Stimulated activated memory B cell treated with anti-CD40 and anti-IgM and Interleukin-4, amounts not matched to agents 10 μg/mL and 1 μg/mL and 100 μg/mL, for 72 hours (primary cell): ENCODE measurements around the gene NIM1K.
"Not testable (repeated sequence)": the region's sequence is repeated elsewhere in the genome, so short reads cannot be mapped to it uniquely, and the experiment has no call there.

Experiments
- ATAC-seq: fragments of 150-1000 bp; cut with Tn5 transposase; 2 replicates; pipeline ENCODE4 v1.10.0; 2021
- H3K27ac Mint-ChIP-seq: one replicate; pipeline ENCODE4 v1.8.0; 2022; ENCODE audit warnings: mild to moderate bottlenecking, mixed read lengths
- H3K27me3 Mint-ChIP-seq: one replicate; pipeline ENCODE4 v1.8.0; 2022; ENCODE audit warnings: mixed read lengths
- H3K36me3 Mint-ChIP-seq: one replicate; pipeline ENCODE4 v1.8.0; 2022; ENCODE audit warnings: mixed read lengths
- H3K4me1 Mint-ChIP-seq: one replicate; pipeline ENCODE4 v1.8.0; 2022; ENCODE audit warnings: mixed read lengths
- H3K4me3 Mint-ChIP-seq: one replicate; pipeline ENCODE4 v1.8.0; 2022; ENCODE audit warnings: mild to moderate bottlenecking, moderate library complexity, mixed read lengths
- H3K9me3 Mint-ChIP-seq: one replicate; pipeline ENCODE4 v1.8.0; 2022; ENCODE audit warnings: mixed read lengths

NIM1K gene

GRCh38 chr5:43302481-43302880 lies 110.5 kb downstream of the NIM1K start:
- ATAC-seq: no peak
- Mint-ChIP-seq H3K4me3 (no peak overlapping the region), H3K9me3 (no peaks in the 10 kb centered on the region), H3K27me3 (no peaks in the 10 kb centered on the region), H3K36me3 (peaks cover 49% of the 10 kb centered on the region), H3K27ac (no peak overlapping the region), H3K4me1 (peaks cover 48% of the 10 kb centered on the region)

GRCh38 chr5:43303242-43303641 lies 111.2 kb downstream of the NIM1K start:
- no peaks in the 10 kb centered on the region for H3K9me3 Mint-ChIP-seq
- H3K27me3 Mint-ChIP-seq: no peaks in the 10 kb centered on the region
- ATAC-seq: no peak
- H3K36me3 Mint-ChIP-seq: peaks cover 49% of the 10 kb centered on the region
- no peak overlapping the region for H3K4me3 Mint-ChIP-seq
- H3K4me1 Mint-ChIP-seq: peaks cover 54% of the 10 kb centered on the region
- H3K27ac Mint-ChIP-seq: peak overlapping the region; percentile 53

GRCh38 chr5:43304525-43304924 lies 112.5 kb downstream of the NIM1K start:
- no peaks in the 10 kb centered on the region for H3K9me3 Mint-ChIP-seq
- ATAC-seq: no peak
- H3K4me3 Mint-ChIP-seq: no peak overlapping the region
- peaks cover 62% of the 10 kb centered on the region for H3K4me1 Mint-ChIP-seq
- H3K27me3 Mint-ChIP-seq: no peaks in the 10 kb centered on the region
- peaks cover 50% of the 10 kb centered on the region for H3K36me3 Mint-ChIP-seq
- no peak overlapping the region for H3K27ac Mint-ChIP-seq

GRCh38 chr5:43305948-43306565 lies 114.0 kb downstream of the NIM1K start:
- H3K4me3 Mint-ChIP-seq: peak overlapping the region; percentile 3
- H3K4me1 Mint-ChIP-seq: peaks cover 62% of the 10 kb centered on the region
- no peak for ATAC-seq
- no peaks in the 10 kb centered on the region for H3K27me3 Mint-ChIP-seq
- H3K36me3 Mint-ChIP-seq: peaks cover 42% of the 10 kb centered on the region
- no peak overlapping the region for H3K27ac Mint-ChIP-seq
- H3K9me3 Mint-ChIP-seq: no peaks in the 10 kb centered on the region

GRCh38 chr5:43306954-43307353 lies 114.9 kb downstream of the NIM1K start:
- H3K9me3 Mint-ChIP-seq, H3K27me3 Mint-ChIP-seq, ATAC-seq, H3K27ac Mint-ChIP-seq, H3K4me3 Mint-ChIP-seq: not testable (repeated sequence)
- H3K4me1 Mint-ChIP-seq: peaks cover 57% of the 10 kb centered on the region
- peaks cover 34% of the 10 kb centered on the region for H3K36me3 Mint-ChIP-seq

GRCh38 chr5:43309122-43309521 lies 117.1 kb downstream of the NIM1K start:
- ATAC-seq: no peak
- H3K9me3 Mint-ChIP-seq: no peaks in the 10 kb centered on the region
- H3K4me1 Mint-ChIP-seq: peaks cover 49% of the 10 kb centered on the region
- H3K36me3 Mint-ChIP-seq: peaks cover 20% of the 10 kb centered on the region
- H3K27me3 Mint-ChIP-seq: no peaks in the 10 kb centered on the region
- H3K27ac Mint-ChIP-seq: peak overlapping the region; percentile 7
- H3K4me3 Mint-ChIP-seq: peak overlapping the region; percentile 25

- ATAC-seq: no peak
- H3K27me3 Mint-ChIP-seq: no peaks in the 10 kb centered on the region
- H3K27ac Mint-ChIP-seq: peak overlapping the region; percentile 7
- peaks cover 18% of the 10 kb centered on the region for H3K36me3 Mint-ChIP-seq
- H3K4me1 Mint-ChIP-seq: peaks cover 49% of the 10 kb centered on the region
- peaks cover 3% of the 10 kb centered on the region for H3K9me3 Mint-ChIP-seq
- peak overlapping the region; percentile 25 for H3K4me3 Mint-ChIP-seq
These were observed 117.6 kb downstream of the NIM1K start for GRCh38 chr5:43309637-43310036.

GRCh38 chr5:43312076-43312661 lies 120.1 kb downstream of the NIM1K start:
- H3K27ac Mint-ChIP-seq: peak overlapping the region; percentile 93
- peak overlapping the region; percentile 95 for H3K4me3 Mint-ChIP-seq
- H3K4me1 Mint-ChIP-seq: peaks cover 51% of the 10 kb centered on the region
- peaks cover 3% of the 10 kb centered on the region for H3K9me3 Mint-ChIP-seq
- ATAC-seq: no peak
- H3K27me3 Mint-ChIP-seq: no peaks in the 10 kb centered on the region
- H3K36me3 Mint-ChIP-seq: peaks cover 18% of the 10 kb centered on the region

- Mint-ChIP-seq H3K4me3 (peak overlapping the region; percentile 95), H3K4me1 (peaks cover 49% of the 10 kb centered on the region), H3K36me3 (peaks cover 18% of the 10 kb centered on the region), H3K27ac (peak overlapping the region; percentile 93), H3K27me3 (no peaks in the 10 kb centered on the region), H3K9me3 (peaks cover 3% of the 10 kb centered on the region)
- peak; percentile 40 for ATAC-seq
These were observed 120.6 kb downstream of the NIM1K start for GRCh38 chr5:43312699-43313034.

- Mint-ChIP-seq H3K4me1 (peaks cover 44% of the 10 kb centered on the region), H3K27me3 (no peaks in the 10 kb centered on the region), H3K4me3 (peak within 1 kb of the TSS; percentile 95), H3K9me3 (peaks cover 3% of the 10 kb centered on the region), H3K27ac (peak within 1 kb of the TSS; percentile 93), H3K36me3 (peaks cover 18% of the 10 kb centered on the region)
- peak; percentile 97 for ATAC-seq
These were observed 121.2 kb downstream of the NIM1K start, which contains the start of gene HMGCS1 for GRCh38 chr5:43313035-43313853. Gene HMGCS1, minus strand, starts transcription at chr5:43313412. Its CDS starts 14,447 bp downstream, at chr5:43298965.

GRCh38 chr5:43313854-43314457 lies 121.9 kb downstream of the NIM1K start:
- H3K4me1 Mint-ChIP-seq: peaks cover 42% of the 10 kb centered on the region
- H3K27me3 Mint-ChIP-seq: no peaks in the 10 kb centered on the region
- H3K27ac Mint-ChIP-seq: peak overlapping the region; percentile 93
- H3K36me3 Mint-ChIP-seq: peaks cover 17% of the 10 kb centered on the region
- peak overlapping the region; percentile 95 for H3K4me3 Mint-ChIP-seq
- no peak for ATAC-seq
- H3K9me3 Mint-ChIP-seq: peaks cover 3% of the 10 kb centered on the region

GRCh38 chr5:43314724-43315123 lies 122.7 kb downstream of the NIM1K start:
- H3K4me1 Mint-ChIP-seq: peaks cover 35% of the 10 kb centered on the region
- H3K27ac Mint-ChIP-seq: peak overlapping the region; percentile 93

GRCh38 chr5:43315263-43315662 lies 123.2 kb downstream of the NIM1K start:
- no peak overlapping the region for H3K4me3 Mint-ChIP-seq
- ATAC-seq: no peak
- H3K27ac Mint-ChIP-seq: peak overlapping the region; percentile 93

More at GRCh38 chr5:43314724-43315123, 122.7 kb downstream of the NIM1K start:
- Mint-ChIP-seq H3K4me3 (no peak overlapping the region), H3K36me3 (peaks cover 11% of the 10 kb centered on the region), H3K9me3 (peaks cover 3% of the 10 kb centered on the region), H3K27me3 (no peaks in the 10 kb centered on the region)
- no peak for ATAC-seq

GRCh38 chr5:43315682-43316081 lies 123.7 kb downstream of the NIM1K start:
- no peak overlapping the region for H3K4me3 Mint-ChIP-seq
- H3K4me1 Mint-ChIP-seq: peaks cover 34% of the 10 kb centered on the region
- H3K27me3 Mint-ChIP-seq: no peaks in the 10 kb centered on the region
- H3K27ac Mint-ChIP-seq: peak overlapping the region; percentile 93
- H3K36me3 Mint-ChIP-seq: peaks cover 11% of the 10 kb centered on the region
- no peak for ATAC-seq
- H3K9me3 Mint-ChIP-seq: peaks cover 3% of the 10 kb centered on the region

More at GRCh38 chr5:43315263-43315662, 123.2 kb downstream of the NIM1K start:
- peaks cover 35% of the 10 kb centered on the region for H3K4me1 Mint-ChIP-seq
- H3K27me3 Mint-ChIP-seq: no peaks in the 10 kb centered on the region
- H3K36me3 Mint-ChIP-seq: peaks cover 11% of the 10 kb centered on the region
- peaks cover 3% of the 10 kb centered on the region for H3K9me3 Mint-ChIP-seq

- ATAC-seq: no peak
- Mint-ChIP-seq H3K27ac (no peak overlapping the region), H3K9me3 (peaks cover 3% of the 10 kb centered on the region), H3K36me3 (peaks cover 11% of the 10 kb centered on the region), H3K4me3 (no peak overlapping the region), H3K4me1 (peaks cover 31% of the 10 kb centered on the region), H3K27me3 (no peaks in the 10 kb centered on the region)
These were observed 124.4 kb downstream of the NIM1K start for GRCh38 chr5:43316421-43316820.
